ENCODE measurements around the gene KRT7. TPM values are rescaled to one million over a fixed set of nuclear protein-coding genes. Genes with fewer than 3 reads are reported as not detected.

The KRT7 gene
- polyA plus RNA-seq, 1 of the 3 experiments (the other 2 are of a cell fraction), result 5.4 TPM

DNA sequence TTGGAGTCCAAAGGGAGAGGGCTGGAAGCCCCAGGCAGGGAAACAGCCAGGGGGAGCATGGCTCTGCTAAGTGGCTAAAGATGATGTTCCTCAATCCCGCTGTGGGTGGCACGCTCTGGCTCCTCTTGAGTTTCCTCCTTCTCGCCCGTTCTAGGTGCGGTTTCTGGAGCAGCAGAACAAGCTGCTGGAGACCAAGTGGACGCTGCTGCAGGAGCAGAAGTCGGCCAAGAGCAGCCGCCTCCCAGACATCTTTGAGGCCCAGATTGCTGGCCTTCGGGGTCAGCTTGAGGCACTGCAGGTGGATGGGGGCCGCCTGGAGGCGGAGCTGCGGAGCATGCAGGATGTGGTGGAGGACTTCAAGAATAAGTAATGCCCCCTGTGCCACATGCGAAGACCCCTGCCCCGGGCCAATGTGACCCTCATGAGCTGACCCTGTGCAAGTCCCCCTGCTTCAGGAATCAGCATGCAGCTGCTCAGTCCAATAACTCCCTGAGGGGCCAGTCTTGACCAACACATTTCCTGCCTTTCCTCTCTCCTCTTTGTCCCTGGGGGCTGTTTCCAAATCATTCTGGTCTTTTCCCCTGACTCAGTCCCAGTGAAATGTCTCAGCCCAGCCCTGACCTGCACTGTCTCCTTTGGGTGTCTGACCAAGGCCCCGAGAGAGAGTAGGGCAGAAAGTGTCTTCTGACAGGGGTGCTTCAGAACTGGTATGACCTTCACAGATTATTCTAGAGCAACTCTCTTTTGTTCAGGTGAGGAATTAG, 2.1 kb downstream of the KRT7 start:
- Histone ChIP-seq H3K27me3 (ENCODE audit: insufficient read depth) (no peaks in the 10 kb centered on the region), H3K4me3 (ENCODE audit: low read depth in 2 of 2, low read length in 1 of 2) (no peak overlapping the region), H3K4me1 (ENCODE audit: control insufficient read depth in 1 of 2, insufficient read depth in 2 of 2, low read depth in 1 of 2, low read length in 1 of 2) (peaks cover 0 to 10% of the 10 kb centered on the region in 2 experiments; a peak in 2 of 4 replicates), H3K9me3 (no peaks in the 10 kb centered on the region), H3K9ac (no peak overlapping the region), H3K9me2 (no peaks in the 10 kb centered on the region), H3F3A (replicated peaks; ENCODE audit: insufficient read depth) (peaks cover 9% of the 10 kb centered on the region), H3K79me2 (ENCODE audit: insufficient read depth) (no peaks in the 10 kb centered on the region), H3K4me2 (no peak overlapping the region), H3K36me3 (replicated peaks in 1 of 2; ENCODE audit: control insufficient read depth in 1 of 2, insufficient read depth in 2 of 2, low read length in 1 of 2) (no peaks in the 10 kb centered on the region), H2AFZ (ENCODE audit: low read depth) (no peak overlapping the region), H3K27ac (ENCODE audit: low read depth in 2 of 2, low read length in 1 of 2) (no peak overlapping the region), H4K20me1 (ENCODE audit: insufficient read depth) (no peaks in the 10 kb centered on the region)
- 80% methylated on average over 10 of the region's 15 CpGs for WGBS (ENCODE audit: low lambda C conversion rate)
- ChIA-PET POLR2A (no interaction called here), CTCF (interaction anchor here (0.7 to 1.5 kb wide), 4 partner anchors 11 to 102 kb away, joined by 3 to 7 read pairs (median 4); no protein-coding TSS in a partner anchor)
- peak; percentile 16 for DNase-seq
- TF ChIP-seq, protein P1, sequence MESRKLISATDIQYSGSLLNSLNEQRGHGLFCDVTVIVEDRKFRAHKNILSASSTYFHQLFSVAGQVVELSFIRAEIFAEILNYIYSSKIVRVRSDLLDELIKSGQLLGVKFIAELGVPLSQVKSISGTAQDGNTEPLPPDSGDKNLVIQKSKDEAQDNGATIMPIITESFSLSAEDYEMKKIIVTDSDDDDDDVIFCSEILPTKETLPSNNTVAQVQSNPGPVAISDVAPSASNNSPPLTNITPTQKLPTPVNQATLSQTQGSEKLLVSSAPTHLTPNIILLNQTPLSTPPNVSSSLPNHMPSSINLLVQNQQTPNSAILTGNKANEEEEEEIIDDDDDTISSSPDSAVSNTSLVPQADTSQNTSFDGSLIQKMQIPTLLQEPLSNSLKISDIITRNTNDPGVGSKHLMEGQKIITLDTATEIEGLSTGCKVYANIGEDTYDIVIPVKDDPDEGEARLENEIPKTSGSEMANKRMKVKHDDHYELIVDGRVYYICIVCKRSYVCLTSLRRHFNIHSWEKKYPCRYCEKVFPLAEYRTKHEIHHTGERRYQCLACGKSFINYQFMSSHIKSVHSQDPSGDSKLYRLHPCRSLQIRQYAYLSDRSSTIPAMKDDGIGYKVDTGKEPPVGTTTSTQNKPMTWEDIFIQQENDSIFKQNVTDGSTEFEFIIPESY (IDR thresholded peaks at IDR 0.05; ENCODE audit: borderline replicate concordance, low read depth), result no peak
- TF ChIP-seq MXI1 (IDR thresholded peaks at IDR 0.05; ENCODE audit: low read depth, low read length) (no peak), TAF1 (IDR thresholded peaks at IDR 0.05; ENCODE audit: borderline replicate concordance, low read depth, low read length) (no peak), GABPA (IDR thresholded peaks at IDR 0.05; ENCODE audit: low read depth) (no peak), NRF1 (IDR thresholded peaks at IDR 0.05; ENCODE audit: low read depth, low read length) (no peak), CTCF (IDR thresholded peaks at IDR 0.05) (no peak), EP300 (IDR thresholded peaks at IDR 0.05; ENCODE audit: borderline replicate concordance in 1 of 2, low read depth in 1 of 2, low read length in 1 of 2) (no peak)

GRCh38 chr12:52235822-52236361, 2.8 kb downstream of the KRT7 start:
- CTCF ChIA-PET, result interaction anchor here (0.8 to 2.6 kb wide), 5 partner anchors 11 to 102 kb away, joined by 3 to 22 read pairs (median 4); no protein-coding TSS in a partner anchor
- Histone ChIP-seq H3K79me2 (ENCODE audit: insufficient read depth) (no peaks in the 10 kb centered on the region), H2AFZ (ENCODE audit: low read depth) (no peak overlapping the region), H3K9me3 (no peaks in the 10 kb centered on the region), H4K20me1 (ENCODE audit: insufficient read depth) (no peaks in the 10 kb centered on the region), H3F3A (replicated peaks; ENCODE audit: insufficient read depth) (peaks cover 3% of the 10 kb centered on the region), H3K9me2 (no peaks in the 10 kb centered on the region), H3K4me3 (ENCODE audit: low read depth in 2 of 2, low read length in 1 of 2) (no peak overlapping the region), H3K27ac (ENCODE audit: low read depth in 2 of 2, low read length in 1 of 2) (no peak overlapping the region), H3K36me3 (replicated peaks in 1 of 2; ENCODE audit: control insufficient read depth in 1 of 2, insufficient read depth in 2 of 2, low read length in 1 of 2) (no peaks in the 10 kb centered on the region), H3K4me1 (ENCODE audit: control insufficient read depth in 1 of 2, insufficient read depth in 2 of 2, low read depth in 1 of 2, low read length in 1 of 2) (peaks cover 0 to 4% of the 10 kb centered on the region in 2 experiments; a peak in 2 of 4 replicates), H3K27me3 (ENCODE audit: insufficient read depth) (no peaks in the 10 kb centered on the region), H3K4me2 (no peak overlapping the region), H3K9ac (no peak overlapping the region)
- 69% methylated on average over 4 of the region's 4 CpGs for WGBS (ENCODE audit: low lambda C conversion rate)
- TF ChIP-seq NFIC (IDR thresholded peaks at IDR 0.05; ENCODE audit: borderline replicate concordance) (no peak), JUND (IDR thresholded peaks at IDR 0.05) (no peak), TEAD4 (IDR thresholded peaks at IDR 0.05; ENCODE audit: borderline replicate concordance, insufficient read depth) (no peak), CTCF (IDR thresholded peaks at IDR 0.05) (no peak)
- DNase-seq, result peak; percentile 20
- POLR2A ChIA-PET, result no interaction called here

Data from SK-N-SH (cell line).